GM18507 (cell line): ENCODE measurements around the gene PPP1R26.

Source experiments
- DNase-seq: peaks from one replicate; pipeline ENCODE4 v3.0.0; 2011; ENCODE audit warnings: low read depth; ENCODE audit not compliant: insufficient read length; ENCODE audit errors: extremely low spot score
- FAIRE-seq: peaks from 2 replicates; lab custom pipeline; 2011; peaks lifted over from hg19 to GRCh38; lab: Jason Lieb, UNC

Gene PPP1R26

GRCh38 chr9:135485832-135486231 is 6.2 kb downstream of the PPP1R26 start:
- FAIRE-seq (no peak), DNase-seq (no peak)

- no peak for DNase-seq
- no peak for FAIRE-seq
These were observed 6.9 kb downstream of the PPP1R26 start for GRCh38 chr9:135486267-135487065.

GRCh38 chr9:135487281-135488012 is 7.9 kb downstream of the PPP1R26 start:
- DNase-seq: no peak
- FAIRE-seq: no peak

GRCh38 chr9:135488013-135488330 is 8.4 kb downstream of the PPP1R26 start:
- no peak for FAIRE-seq
- DNase-seq: no peak

- FAIRE-seq (no peak), DNase-seq (no peak)
These were observed 8.9 kb downstream of the PPP1R26 start for GRCh38 chr9:135488527-135488926.

- FAIRE-seq (no peak), DNase-seq (no peak)
These were observed 9.8 kb downstream of the PPP1R26 start for GRCh38 chr9:135489188-135489906.

- DNase-seq: no peak
- FAIRE-seq: no peak
These were observed 10.7 kb downstream of the PPP1R26 start for GRCh38 chr9:135490166-135490870.

GRCh38 chr9:135490980-135491464 is 11.4 kb downstream of the PPP1R26 start:
- DNase-seq: no peak
- no peak for FAIRE-seq

- FAIRE-seq: no peak
- DNase-seq: no peak
These were observed 12.2 kb downstream of the PPP1R26 start for GRCh38 chr9:135491764-135492163.

GRCh38 chr9:135492886-135493669 is 13.5 kb downstream of the PPP1R26 start:
- FAIRE-seq: no peak
- no peak for DNase-seq

GRCh38 chr9:135494791-135495559 is 15.4 kb downstream of the PPP1R26 start:
- DNase-seq (no peak), FAIRE-seq (no peak)

GRCh38 chr9:135498381-135499126 is 19.0 kb downstream of the PPP1R26 start:
- DNase-seq: no peak
- FAIRE-seq: no peak

GRCh38 chr9:135499326-135500070 is 19.9 kb downstream of the PPP1R26 start:
- DNase-seq (peak; percentile 69), FAIRE-seq (peak; percentile 78)

- no peak for DNase-seq
- no peak for FAIRE-seq
These were observed 20.5 kb downstream of the PPP1R26 start for GRCh38 chr9:135500071-135500524.

- peak; percentile 84 for FAIRE-seq
- peak; percentile 89 for DNase-seq
These were observed 21.1 kb downstream of the PPP1R26 start, which contains the start of gene MRPS2 for GRCh38 chr9:135500525-135501260. Gene MRPS2, plus strand, starts transcription at chr9:135500682. Its CDS starts 29 bp downstream, at chr9:135500711.
